Body of pancreas (tissue), 4 donors: ENCODE results near the gene COL5A1. TPM values are rescaled to one million over a fixed set of nuclear protein-coding genes. Genes with fewer than 3 reads are reported as not detected.
"Not testable (repeated sequence)": the region's sequence is repeated elsewhere in the genome, so short reads cannot be mapped to it uniquely, and the experiment has no call there.

ENCODE experiments used
- ATAC-seq: fragments of 150-250 bp; one replicate; pipeline ENCODE4 v1.9.1; 2016
- DNase-seq, 4 donors: peaks; one replicate each; pipeline ENCODE4 v3.0.0-alpha.2; 2019
- H3K27ac ChIP-seq, 4 donors: fragments of 200-600 bp; sonication (generic); 1 replicate in 3 of 4; 2 replicates in 1 of 4; pipeline versions ENCODE4 v1.5.1 to v1.6.1; 2016 to 2019; ENCODE audit warnings: mild to moderate bottlenecking in 1 of 4, mixed read lengths in 1 of 4, moderate library complexity in 1 of 4
- H3K27me3 ChIP-seq, 2 donors: fragments of 200-600 bp; sonication (generic); one replicate each; pipeline ENCODE4 v1.6.0; 2016; ENCODE audit warnings: mild to moderate bottlenecking in 1 of 2
- H3K36me3 ChIP-seq, 2 donors: fragments of 200-600 bp; sonication (generic); replicated peaks in 1 of 2; 2 replicates each; pipeline ENCODE4 v1.5.1; 2016; ENCODE audit warnings: low read depth in 2 of 2; ENCODE audit not compliant: insufficient read depth in 1 of 2
- H3K4me1 ChIP-seq: fragments of 200-600 bp; sonication (generic); one replicate; pipeline ENCODE4 v1.6.0; 2016
- H3K4me3 ChIP-seq, 2 donors: fragments of 200-600 bp; sonication (generic); 1 replicate in 1 of 2; 2 replicates in 1 of 2; pipeline ENCODE4 v1.5.1; 2016 to 2019
- H3K9me3 ChIP-seq, 3 donors: fragments of 200-600 bp; sonication (generic); 1 replicate in 2 of 3; 2 replicates in 1 of 3; pipeline ENCODE4 v1.5.1; 2016
- CTCF ChIP-seq, 7 experiments: fragments of 450-650 bp in 4 of 7; fragments of 200-600 bp in 3 of 7; sonication (generic) in 3 of 7; IDR thresholded peaks; one replicate each; pipeline ENCODE4 v1.5.1; 2016 to 2019; ENCODE audit warnings: antibody characterized with exemption in 7 of 7
- POLR2A ChIP-seq, 3 donors: fragments of 450-650 bp; IDR thresholded peaks; one replicate each; pipeline ENCODE4 v1.6.1; 2016; ENCODE audit warnings: antibody characterized with exemption in 3 of 3, mild to moderate bottlenecking in 2 of 3
- WGBS, 2 donors: methylation state at CpG; one replicate each; pipeline ENCODE4 v1.1.5; 2017; 5-methylcytosine and 5-hydroxymethylcytosine counted together
- intact Hi-C: fragments of 100-400 bp; cut with DNase I; formaldehyde crosslinking; loops from one replicate; pipeline ENCODE4 v1.15.1; 2023
- total RNA-seq, 2 donors: library from RNA; depleted of rRNA; stranded (reverse); fragments of >200 nt; gene quantifications; one replicate each; pipeline ENCODE4 v1.1.0, GENCODE V29; 2016

The COL5A1 gene
- total RNA-seq, 2 donors from 2014 or later = 7.0 to 14.5 TPM

GRCh38 chr9:134663084-134663483 is 21.5 kb downstream of the COL5A1 start:
- 67 to 83% methylated on average over 8 to 10 of the region's 10 CpGs for WGBS, 2 donors

GRCh38 chr9:134663753-134664415 is 22.3 kb downstream of the COL5A1 start:
- H3K4me3 ChIP-seq = no peak overlapping the region
- no peaks in the 10 kb centered on the region for H3K36me3 ChIP-seq
- TF ChIP-seq CTCF (IDR thresholded peaks at IDR 0.05) (no peak), POLR2A (IDR thresholded peaks at IDR 0.05) (no peak)
- no peaks in the 10 kb centered on the region for H3K4me1 ChIP-seq
- H3K9me3 ChIP-seq = no peaks in the 10 kb centered on the region
- no peak for ATAC-seq
- no peaks in the 10 kb centered on the region for H3K27me3 ChIP-seq
- H3K27ac ChIP-seq = no peak overlapping the region
- DNase-seq = no peak
- WGBS, 2 donors = 73 to 74% methylated on average over 7 to 9 of the region's 9 CpGs
- intact Hi-C loops = no loop called here

More at GRCh38 chr9:134663084-134663483, 21.5 kb downstream of the COL5A1 start:
- TF ChIP-seq CTCF (IDR thresholded peaks at IDR 0.05) (no peak), POLR2A (IDR thresholded peaks at IDR 0.05) (no peak)
- intact Hi-C loops = no loop called here
- Histone ChIP-seq H3K27ac (no peak overlapping the region), H3K4me1 (no peaks in the 10 kb centered on the region), H3K36me3 (no peaks in the 10 kb centered on the region), H3K27me3 (peaks cover 0 to 4% of the 10 kb centered on the region in 2 donors), H3K9me3 (no peaks in the 10 kb centered on the region), H3K4me3 (no peak overlapping the region)
- no peak for DNase-seq
- no peak for ATAC-seq

GRCh38 chr9:134664446-134664845 is 22.8 kb downstream of the COL5A1 start:
- WGBS, 2 donors = 60 to 65% methylated on average over 5 of the region's 5 CpGs
- H3K9me3 ChIP-seq = no peaks in the 10 kb centered on the region
- H3K36me3 ChIP-seq = no peaks in the 10 kb centered on the region
- TF ChIP-seq CTCF (IDR thresholded peaks at IDR 0.05) (no peak), POLR2A (IDR thresholded peaks at IDR 0.05) (no peak)
- H3K4me1 ChIP-seq = no peaks in the 10 kb centered on the region
- H3K27me3 ChIP-seq = no peaks in the 10 kb centered on the region
- H3K27ac ChIP-seq = no peak overlapping the region
- no peak for ATAC-seq
- no peak for DNase-seq
- intact Hi-C loops = no loop called here
- no peak overlapping the region for H3K4me3 ChIP-seq

GRCh38 chr9:134666208-134666607 is 24.6 kb downstream of the COL5A1 start:
- 58 to 65% methylated on average over 6 of the region's 6 CpGs for WGBS, 2 donors
- Histone ChIP-seq H3K27me3 (no peaks in the 10 kb centered on the region), H3K4me3 (no peak overlapping the region), H3K9me3 (no peaks in the 10 kb centered on the region), H3K4me1 (no peaks in the 10 kb centered on the region), H3K36me3 (no peaks in the 10 kb centered on the region), H3K27ac (no peak overlapping the region)
- DNase-seq (no peak), ATAC-seq (no peak)
- TF ChIP-seq POLR2A (IDR thresholded peaks at IDR 0.05) = no peak
- TF ChIP-seq CTCF (IDR thresholded peaks at IDR 0.05) = no peak
- intact Hi-C loops = no loop called here

GRCh38 chr9:134666831-134667230 is 25.2 kb downstream of the COL5A1 start:
- Histone ChIP-seq H3K36me3 (no peaks in the 10 kb centered on the region), H3K27me3 (no peaks in the 10 kb centered on the region), H3K4me3 (no peak overlapping the region), H3K9me3 (no peaks in the 10 kb centered on the region), H3K27ac (no peak overlapping the region), H3K4me1 (no peaks in the 10 kb centered on the region)
- TF ChIP-seq CTCF (IDR thresholded peaks at IDR 0.05) = no peak
- no peak for TF ChIP-seq POLR2A (IDR thresholded peaks at IDR 0.05)
- no peak for DNase-seq
- ATAC-seq = no peak
- intact Hi-C loops = no loop called here
- WGBS, 2 donors = 49 to 69% methylated on average over 7 of the region's 7 CpGs

- DNase-seq, intact Hi-C loops, H3K27ac ChIP-seq, H3K36me3 ChIP-seq, H3K4me3 ChIP-seq, H3K27me3 ChIP-seq, H3K9me3 ChIP-seq, ATAC-seq, H3K4me1 ChIP-seq: not testable (repeated sequence)
Measured at GRCh38 chr9:134668977-134669376, 27.4 kb downstream of the COL5A1 start.
